ENCODE measurements around the gene YAF2. TPM values are rescaled to one million over a fixed set of nuclear protein-coding genes. Genes with fewer than 3 reads are reported as not detected.
"Not testable (repeated sequence)": the region's sequence is repeated elsewhere in the genome, so short reads cannot be mapped to it uniquely, and the experiment has no call there.

YAF2 gene
- total RNA-seq, 1 experiment from 2014 or later: 17.3 TPM

GRCh38 chr12:42201063-42201462, 37.0 kb downstream of the YAF2 start:
- Histone ChIP-seq H3K9me3 (replicated peaks) (no peaks in the 10 kb centered on the region), H3K27ac (no peak overlapping the region), H3K4me3 (no peak overlapping the region), H3K27me3 (replicated peaks) (no peaks in the 10 kb centered on the region), H3K4me1 (replicated peaks) (no peaks in the 10 kb centered on the region), H3K36me3 (no peaks in the 10 kb centered on the region; the same call in 1 of the 2 replicates)
- no peak for DNase-seq (ENCODE audit: low read depth in 1 of 2, low spot score in 2 of 2)

DNA sequence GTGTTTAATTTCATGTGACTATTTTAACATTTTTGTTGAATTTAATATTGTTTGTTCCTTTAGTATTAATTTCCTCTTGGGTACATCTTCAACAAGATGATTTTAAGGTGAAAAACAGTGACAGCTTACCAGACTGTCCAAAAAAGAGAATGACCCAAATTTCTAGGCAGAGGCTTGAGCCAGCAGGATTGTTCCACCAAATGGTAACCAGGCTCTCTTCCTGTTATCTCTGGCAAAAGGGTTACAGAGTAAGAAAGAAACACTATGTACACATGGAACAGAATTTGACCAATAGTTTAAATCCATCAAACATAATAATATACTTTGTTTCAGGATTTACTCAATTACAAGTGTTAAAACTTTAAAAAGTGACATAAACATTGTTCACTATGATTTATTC, 39.0 kb downstream of the YAF2 start:
- DNase-seq (ENCODE audit: low read depth in 1 of 2, low spot score in 2 of 2): no peak
- no peaks in the 10 kb centered on the region for H3K9me3 ChIP-seq (replicated peaks)
- H3K4me1 ChIP-seq (replicated peaks): no peaks in the 10 kb centered on the region
- H3K36me3 ChIP-seq: no peaks in the 10 kb centered on the region; the same call in 1 of the 2 replicates
- no peak overlapping the region for H3K27ac ChIP-seq
- H3K4me3 ChIP-seq: no peak overlapping the region
- H3K27me3 ChIP-seq (replicated peaks): no peaks in the 10 kb centered on the region

GRCh38 chr12:42196723-42197603, 41.1 kb downstream of the YAF2 start:
- DNase-seq (ENCODE audit: low read depth in 1 of 2, low spot score in 2 of 2): no peak
- H3K36me3 ChIP-seq: peaks cover 4% of the 10 kb centered on the region; the same call in 1 of the 2 replicates
- H3K27me3 ChIP-seq (replicated peaks): no peaks in the 10 kb centered on the region
- H3K27ac ChIP-seq: no peak overlapping the region
- no peaks in the 10 kb centered on the region for H3K4me1 ChIP-seq (replicated peaks)
- no peak overlapping the region for H3K4me3 ChIP-seq
- no peaks in the 10 kb centered on the region for H3K9me3 ChIP-seq (replicated peaks)

DNA sequence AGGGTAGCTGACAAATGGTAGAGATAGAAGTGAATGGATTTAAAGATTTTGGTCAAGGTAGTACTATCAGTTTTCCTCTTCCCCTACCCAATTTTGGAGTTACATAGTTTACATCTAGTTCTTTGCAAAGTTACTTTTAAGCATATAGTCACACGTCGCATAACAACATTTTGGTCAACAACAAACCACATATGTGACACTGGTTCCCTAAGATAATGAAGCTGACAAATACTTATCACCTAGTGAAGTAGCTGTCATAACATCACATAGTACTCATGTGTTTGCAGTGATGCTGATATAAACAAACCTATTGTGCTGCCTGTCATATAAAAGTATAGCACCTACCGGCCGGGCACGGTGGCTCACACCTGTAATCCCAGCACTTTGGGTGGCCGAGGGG, 45.4 kb downstream of the YAF2 start:
- H3K4me3 ChIP-seq: no peak overlapping the region
- no peak for DNase-seq (ENCODE audit: low read depth in 1 of 2, low spot score in 2 of 2)
- H3K4me1 ChIP-seq (replicated peaks): no peaks in the 10 kb centered on the region
- H3K27me3 ChIP-seq (replicated peaks): no peaks in the 10 kb centered on the region
- no peak overlapping the region for H3K27ac ChIP-seq
- no peaks in the 10 kb centered on the region for H3K9me3 ChIP-seq (replicated peaks)
- H3K36me3 ChIP-seq: peaks cover 4% of the 10 kb centered on the region; the same call in 1 of the 2 replicates

DNA sequence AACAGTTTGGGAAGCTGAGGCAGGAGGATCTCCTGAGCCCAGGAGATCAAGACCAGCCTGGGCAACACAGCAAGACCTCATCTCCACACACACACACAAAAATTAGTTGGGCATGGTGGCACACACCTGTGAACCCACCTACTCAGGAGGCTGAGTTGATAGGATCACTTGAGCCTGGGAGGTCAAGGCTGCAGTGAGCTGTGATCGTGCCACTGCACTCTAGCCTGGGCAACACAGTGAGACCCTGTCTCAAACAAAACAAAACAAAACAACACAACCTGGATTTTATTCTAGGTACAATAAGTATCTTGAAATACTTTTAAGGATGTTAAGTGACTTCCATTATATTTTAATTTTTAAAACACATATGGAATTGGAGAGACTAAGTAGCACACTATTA, 45.8 kb downstream of the YAF2 start:
- Histone ChIP-seq H3K27ac (no peak overlapping the region), H3K4me1 (replicated peaks) (no peaks in the 10 kb centered on the region), H3K36me3 (peaks cover 4% of the 10 kb centered on the region; the same call in 1 of the 2 replicates), H3K4me3 (no peak overlapping the region), H3K27me3 (replicated peaks) (no peaks in the 10 kb centered on the region), H3K9me3 (replicated peaks) (no peaks in the 10 kb centered on the region)
- DNase-seq (ENCODE audit: low read depth in 1 of 2, low spot score in 2 of 2): no peak

GRCh38 chr12:42190376-42190775, 47.7 kb downstream of the YAF2 start:
- Histone ChIP-seq H3K9me3 (replicated peaks) (no peaks in the 10 kb centered on the region), H3K4me1 (replicated peaks) (no peaks in the 10 kb centered on the region), H3K4me3 (no peak overlapping the region), H3K27ac (no peak overlapping the region), H3K27me3 (replicated peaks) (no peaks in the 10 kb centered on the region), H3K36me3 (peaks cover 4% of the 10 kb centered on the region; the same call in 1 of the 2 replicates)
- DNase-seq (ENCODE audit: low read depth in 1 of 2, low spot score in 2 of 2): no peak

- not testable (repeated sequence) for H3K27ac ChIP-seq; H3K9me3 ChIP-seq (replicated peaks); H3K36me3 ChIP-seq; H3K27me3 ChIP-seq (replicated peaks); DNase-seq (ENCODE audit: low read depth in 1 of 2, low spot score in 2 of 2); H3K4me1 ChIP-seq (replicated peaks); H3K4me3 ChIP-seq
Measured at GRCh38 chr12:42188275-42188674, 49.8 kb downstream of the YAF2 start.

DNA sequence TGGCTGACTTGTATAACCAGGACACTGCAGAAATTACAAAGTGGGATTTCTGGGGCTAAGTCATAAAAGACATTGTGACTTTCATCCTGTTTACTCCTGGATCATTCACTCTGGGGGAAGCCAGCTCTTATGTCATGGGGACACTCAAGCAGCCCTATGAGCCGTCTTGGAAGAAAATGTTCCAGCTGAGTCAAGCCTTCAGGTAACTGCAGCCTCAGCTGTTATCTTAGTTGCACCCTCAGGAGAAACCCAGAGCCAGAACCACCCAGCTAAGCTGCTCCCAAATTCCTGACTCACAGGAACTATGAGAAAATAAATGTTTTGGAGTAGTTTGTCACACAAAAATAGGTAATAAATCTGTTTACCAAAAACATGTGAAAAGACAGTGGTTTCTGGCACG, 50.2 kb downstream of the YAF2 start:
- H3K27me3 ChIP-seq (replicated peaks): no peaks in the 10 kb centered on the region
- no peak overlapping the region for H3K4me3 ChIP-seq
- H3K27ac ChIP-seq: no peak overlapping the region
- no peaks in the 10 kb centered on the region for H3K4me1 ChIP-seq (replicated peaks)
- H3K36me3 ChIP-seq: no peaks in the 10 kb centered on the region; the same call in 1 of the 2 replicates
- no peak for DNase-seq (ENCODE audit: low read depth in 1 of 2, low spot score in 2 of 2)
- H3K9me3 ChIP-seq (replicated peaks): no peaks in the 10 kb centered on the region

- H3K9me3 ChIP-seq (replicated peaks): no peaks in the 10 kb centered on the region
- no peaks in the 10 kb centered on the region; the same call in 1 of the 2 replicates for H3K36me3 ChIP-seq
- H3K27ac ChIP-seq: no peak overlapping the region
- no peak overlapping the region for H3K4me3 ChIP-seq
- DNase-seq (ENCODE audit: low read depth in 1 of 2, low spot score in 2 of 2): no peak
- no peaks in the 10 kb centered on the region for H3K4me1 ChIP-seq (replicated peaks)
- no peaks in the 10 kb centered on the region for H3K27me3 ChIP-seq (replicated peaks)
Measured at GRCh38 chr12:42186793-42187192, 51.3 kb downstream of the YAF2 start.

- Histone ChIP-seq H3K27me3 (replicated peaks) (no peaks in the 10 kb centered on the region), H3K27ac (no peak overlapping the region), H3K9me3 (replicated peaks) (no peaks in the 10 kb centered on the region), H3K4me3 (no peak overlapping the region), H3K36me3 (no peaks in the 10 kb centered on the region; the same call in 1 of the 2 replicates), H3K4me1 (replicated peaks) (no peaks in the 10 kb centered on the region)
- no peak for DNase-seq (ENCODE audit: low read depth in 1 of 2, low spot score in 2 of 2)
Measured at GRCh38 chr12:42182394-42182793, 55.7 kb downstream of the YAF2 start.

GRCh38 chr12:42180990-42181596, 57.0 kb downstream of the YAF2 start:
- no peak overlapping the region for H3K27ac ChIP-seq
- H3K36me3 ChIP-seq: no peaks in the 10 kb centered on the region; the same call in 1 of the 2 replicates
- H3K4me3 ChIP-seq: no peak overlapping the region
- H3K9me3 ChIP-seq (replicated peaks): no peaks in the 10 kb centered on the region
- no peak for DNase-seq (ENCODE audit: low read depth in 1 of 2, low spot score in 2 of 2)
- no peaks in the 10 kb centered on the region for H3K4me1 ChIP-seq (replicated peaks)
- H3K27me3 ChIP-seq (replicated peaks): no peaks in the 10 kb centered on the region

DNA sequence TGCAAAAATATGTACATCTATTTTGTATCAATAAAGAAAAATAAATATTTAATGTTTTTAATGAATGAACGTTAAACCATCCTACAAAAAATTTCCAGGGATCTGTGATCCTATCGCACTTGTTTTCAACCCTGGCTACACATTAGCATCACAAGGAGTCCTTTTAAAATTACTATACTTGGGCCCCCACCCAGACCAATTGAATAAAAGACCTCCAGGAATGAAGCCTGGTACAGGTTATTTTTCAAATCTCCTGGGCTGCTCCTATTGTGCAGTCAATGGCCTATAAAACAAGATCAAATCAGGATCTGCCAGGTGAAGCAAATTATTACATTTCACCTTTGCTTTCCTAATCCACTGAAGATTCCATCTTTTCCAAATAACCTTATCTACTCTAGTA, 59.9 kb downstream of the YAF2 start:
- H3K27me3 ChIP-seq (replicated peaks): no peaks in the 10 kb centered on the region
- DNase-seq (ENCODE audit: low read depth in 1 of 2, low spot score in 2 of 2): no peak

GRCh38 chr12:42174978-42175377, 63.1 kb downstream of the YAF2 start:
- H3K9me3 ChIP-seq (replicated peaks): no peaks in the 10 kb centered on the region
- H3K4me1 ChIP-seq (replicated peaks): no peaks in the 10 kb centered on the region
- H3K27me3 ChIP-seq (replicated peaks): no peaks in the 10 kb centered on the region
- H3K27ac ChIP-seq: no peak overlapping the region
- no peaks in the 10 kb centered on the region for H3K36me3 ChIP-seq
- H3K4me3 ChIP-seq: no peak overlapping the region
- DNase-seq (ENCODE audit: low read depth in 1 of 2, low spot score in 2 of 2): no peak

More for the DNA sequence above, 59.9 kb downstream of the YAF2 start:
- Histone ChIP-seq H3K36me3 (no peaks in the 10 kb centered on the region; the same call in 1 of the 2 replicates), H3K27ac (no peak overlapping the region), H3K4me3 (no peak overlapping the region), H3K4me1 (replicated peaks) (no peaks in the 10 kb centered on the region), H3K9me3 (replicated peaks) (no peaks in the 10 kb centered on the region)

DNA sequence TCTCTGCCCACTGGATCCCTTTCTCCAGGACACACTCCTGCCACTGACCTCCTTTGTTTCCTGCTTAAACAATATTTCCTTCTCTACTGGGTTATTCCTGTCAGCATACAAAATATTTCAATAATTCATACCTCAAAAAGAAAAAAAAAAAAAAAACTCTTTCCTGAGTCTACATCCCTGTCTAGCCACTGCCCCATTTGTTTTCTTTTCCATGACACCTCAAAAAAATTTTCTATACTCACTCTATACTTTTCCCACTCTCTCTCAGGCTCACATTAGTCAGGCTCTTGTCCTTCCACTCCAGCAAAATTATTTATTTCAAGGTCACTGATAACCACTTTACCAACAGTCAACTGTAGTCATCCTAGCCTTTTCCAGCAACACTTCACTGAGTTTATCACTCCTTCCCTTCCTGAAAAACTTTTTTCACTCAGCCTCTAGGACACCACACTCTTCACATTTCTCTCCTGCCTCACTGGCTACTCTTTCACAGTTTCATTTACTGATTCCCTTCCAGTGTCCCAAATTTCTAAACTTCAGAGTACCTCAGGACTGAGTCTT, 64.0 kb downstream of the YAF2 start:
- Histone ChIP-seq H3K4me3 (no peak overlapping the region), H3K4me1 (replicated peaks) (no peaks in the 10 kb centered on the region), H3K36me3 (no peaks in the 10 kb centered on the region), H3K9me3 (replicated peaks) (no peaks in the 10 kb centered on the region), H3K27me3 (replicated peaks) (no peaks in the 10 kb centered on the region), H3K27ac (no peak overlapping the region)
- DNase-seq (ENCODE audit: low read depth in 1 of 2, low spot score in 2 of 2): no peak

Data from SJSA1 (cell line).